Putamen (tissue), 1 donor: Measurements from ENCODE around the gene SUGCT.
A peak's percentile ranks its signal among the peaks of the same experiment; 100 is the strongest.
"Not testable (repeated sequence)": the region's sequence is repeated elsewhere in the genome, so short reads cannot be mapped to it uniquely, and the experiment has no call there.

Source experiments
- DNase-seq: peaks from one replicate; pipeline ENCODE4 v3.0.0-alpha.2; 2016; ENCODE audit warnings: low spot score

Gene SUGCT

DNA sequence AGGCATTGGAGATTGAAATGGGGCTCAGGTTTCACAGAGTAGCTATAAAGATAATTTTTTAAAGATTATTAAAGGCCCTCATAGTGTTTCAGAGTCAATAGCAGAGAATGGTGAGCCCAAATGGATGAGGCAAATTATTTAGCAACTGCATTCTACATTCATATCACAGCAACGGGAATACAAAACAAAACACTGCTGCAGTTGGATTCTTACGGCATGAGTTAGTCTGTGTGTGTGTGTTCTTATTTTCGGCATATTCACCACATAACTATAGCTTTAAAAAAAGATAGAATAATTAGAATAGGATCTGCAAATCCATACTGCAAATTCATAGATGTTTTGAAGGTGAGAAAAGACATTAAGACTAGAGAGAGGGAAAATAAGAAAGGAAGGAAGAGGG, 66.0 kb downstream of the SUGCT start:
- DNase-seq: no peak

GRCh38 chr7:40202851-40203250, 68.0 kb downstream of the SUGCT start:
- no peak for DNase-seq

- no peak for DNase-seq
Observed at GRCh38 chr7:40204581-40204980, 69.8 kb downstream of the SUGCT start.

GRCh38 chr7:40205992-40206391, 71.2 kb downstream of the SUGCT start:
- DNase-seq: no peak

DNA sequence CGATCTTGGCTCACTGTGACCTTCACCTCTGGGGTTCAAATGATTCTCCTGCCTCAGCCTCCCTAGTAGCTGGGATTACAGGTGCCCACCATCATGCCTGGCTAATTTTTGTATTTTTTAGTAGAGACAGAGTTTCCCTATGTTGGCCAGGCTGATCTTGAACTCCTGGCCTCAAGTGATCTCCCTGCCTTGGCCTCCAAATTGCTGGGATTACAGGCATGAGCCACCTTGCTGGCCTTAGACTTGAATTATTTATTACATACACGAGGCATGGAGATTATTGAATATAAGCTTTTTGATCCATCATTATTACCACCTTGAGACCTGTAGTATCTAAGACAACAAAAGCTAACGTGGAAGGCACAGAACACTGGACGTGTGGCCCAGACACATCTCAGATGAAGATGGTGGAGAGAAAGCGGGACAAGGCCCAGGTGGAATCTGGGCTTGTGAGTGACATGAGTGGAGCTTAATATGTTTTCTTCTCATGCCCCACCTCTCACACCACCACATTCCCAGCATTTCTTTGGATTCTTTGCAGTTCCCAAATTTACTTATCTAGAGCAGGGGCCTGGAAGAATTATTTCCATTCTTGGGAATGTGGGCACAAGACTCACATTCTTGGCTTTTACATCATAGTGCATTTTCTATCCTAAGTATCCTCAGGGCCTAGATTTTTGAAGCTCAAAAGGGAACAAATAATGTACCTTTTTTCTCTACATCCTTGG, 76.6 kb downstream of the SUGCT start:
- DNase-seq: no peak

- DNase-seq: no peak
Observed at GRCh38 chr7:40213291-40213690, 78.5 kb downstream of the SUGCT start.

- DNase-seq: no peak
Observed at GRCh38 chr7:40213856-40214255, 79.1 kb downstream of the SUGCT start.

- not testable (repeated sequence) for DNase-seq
Observed at GRCh38 chr7:40218612-40219011, 83.8 kb downstream of the SUGCT start.

DNA sequence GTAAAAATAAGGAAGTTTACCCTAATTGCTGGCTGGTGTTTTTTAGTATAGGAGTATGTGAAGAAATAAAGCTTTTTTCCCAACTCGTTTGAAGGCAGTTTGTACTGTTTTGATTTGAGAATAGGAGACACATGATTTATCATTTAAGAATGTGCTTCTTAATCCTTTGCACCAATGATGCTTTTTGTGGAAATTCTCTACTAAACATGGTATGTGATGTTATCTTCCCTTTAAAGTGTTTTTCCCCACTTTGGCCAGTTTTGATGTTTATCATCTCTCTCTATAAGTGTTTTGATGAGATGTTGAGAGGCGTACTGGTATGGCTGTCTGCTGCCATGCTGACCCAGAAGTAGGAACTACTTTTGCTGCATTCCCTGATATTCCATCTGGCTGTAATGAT, 85.1 kb downstream of the SUGCT start:
- no peak for DNase-seq

GRCh38 chr7:40220421-40220911, 85.7 kb downstream of the SUGCT start:
- no peak for DNase-seq

DNA sequence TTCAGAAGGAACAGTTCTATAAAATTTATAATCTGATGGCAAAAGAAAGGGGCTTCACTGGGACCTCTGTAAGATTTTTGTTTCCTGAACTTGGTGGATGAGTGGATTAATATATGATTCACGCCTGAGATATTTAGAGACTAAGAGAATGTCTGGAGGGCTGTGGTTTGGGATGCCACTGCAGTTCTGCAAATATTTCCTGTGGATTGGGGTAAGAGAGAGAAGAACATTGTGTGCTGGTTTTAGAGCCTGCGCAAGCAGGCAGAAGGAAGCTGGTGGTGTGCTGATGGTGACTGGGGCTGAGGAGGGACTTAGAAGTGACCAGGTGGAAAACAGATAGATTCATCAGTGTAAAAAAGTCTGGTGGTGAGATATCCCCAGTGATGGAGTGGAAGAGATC, 87.0 kb downstream of the SUGCT start:
- no peak for DNase-seq

- DNase-seq: no peak
Observed at GRCh38 chr7:40223451-40224127, 88.8 kb downstream of the SUGCT start.

GRCh38 chr7:40230101-40230500, 95.3 kb downstream of the SUGCT start:
- DNase-seq: no peak

GRCh38 chr7:40231796-40232195, 97.0 kb downstream of the SUGCT start:
- DNase-seq: no peak

DNA sequence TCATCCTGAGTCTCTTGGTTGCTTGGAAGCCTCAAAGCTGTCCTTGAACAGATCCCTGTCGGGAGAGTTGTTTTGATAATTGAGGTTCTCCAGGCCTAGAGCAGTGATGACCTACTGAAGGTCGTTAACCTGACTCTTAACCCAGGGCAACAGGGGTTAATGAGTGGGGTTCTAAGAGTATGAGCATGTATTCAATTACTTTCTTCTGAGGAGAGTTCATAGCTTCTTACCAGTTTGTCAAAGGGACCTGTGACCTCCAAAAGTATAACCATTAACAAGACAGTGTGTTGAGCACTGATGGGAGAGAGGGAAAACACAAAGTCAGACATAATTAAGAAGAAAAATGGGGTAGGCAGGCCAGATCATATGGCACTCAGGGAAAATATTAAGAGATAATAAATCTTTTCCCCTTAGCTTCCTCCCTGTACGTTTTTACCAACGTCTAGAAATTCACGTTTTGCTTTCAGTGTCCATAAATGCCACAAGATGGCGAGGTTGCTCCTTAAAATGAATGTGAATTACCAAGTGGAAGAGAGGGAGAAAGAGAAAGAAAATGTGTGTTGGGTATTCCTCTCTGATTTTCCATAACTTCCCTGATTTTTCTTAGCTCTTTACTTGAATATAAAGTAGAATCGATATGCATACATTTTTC, 97.6 kb downstream of the SUGCT start:
- DNase-seq: peak; percentile 33

DNA sequence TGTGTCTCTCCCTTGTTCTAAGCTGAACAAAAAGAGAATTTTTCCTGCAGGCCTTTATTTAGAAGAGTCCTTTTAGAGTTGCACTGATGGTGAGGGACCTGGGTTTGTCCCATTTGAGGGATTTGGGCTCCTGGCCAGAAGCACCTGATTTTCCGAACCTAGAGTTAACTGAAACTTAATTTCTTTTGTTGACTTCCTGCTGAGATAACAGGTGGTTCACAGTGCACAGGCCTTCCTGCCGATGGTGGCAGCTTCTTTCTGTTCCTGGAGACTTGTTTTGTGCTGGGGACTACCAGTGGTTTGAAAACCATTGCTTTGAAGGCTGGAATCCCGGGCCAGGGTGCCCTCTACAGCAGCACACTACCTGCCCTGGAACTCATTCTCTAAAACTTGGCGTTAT, 99.2 kb downstream of the SUGCT start:
- no peak for DNase-seq

DNA sequence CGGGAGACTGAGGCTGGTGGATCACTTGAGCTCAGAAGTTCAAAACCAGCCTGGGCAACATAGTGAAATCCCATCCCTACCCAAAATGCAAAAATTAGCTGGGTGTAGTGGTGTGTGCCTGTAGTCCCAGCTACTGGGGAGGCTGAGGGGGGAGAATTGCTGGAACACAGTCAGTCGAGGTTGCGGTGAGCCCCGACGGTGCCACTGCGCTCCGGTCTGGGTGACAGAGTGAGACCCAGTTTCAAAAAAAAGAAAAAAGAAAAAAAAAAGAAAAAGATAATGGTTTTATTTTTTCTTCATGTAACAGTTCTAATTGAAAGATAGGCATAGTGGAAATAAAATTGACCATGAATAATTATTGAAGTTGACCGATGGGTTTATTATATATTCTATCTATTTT, 99.9 kb downstream of the SUGCT start:
- no peak for DNase-seq

DNA sequence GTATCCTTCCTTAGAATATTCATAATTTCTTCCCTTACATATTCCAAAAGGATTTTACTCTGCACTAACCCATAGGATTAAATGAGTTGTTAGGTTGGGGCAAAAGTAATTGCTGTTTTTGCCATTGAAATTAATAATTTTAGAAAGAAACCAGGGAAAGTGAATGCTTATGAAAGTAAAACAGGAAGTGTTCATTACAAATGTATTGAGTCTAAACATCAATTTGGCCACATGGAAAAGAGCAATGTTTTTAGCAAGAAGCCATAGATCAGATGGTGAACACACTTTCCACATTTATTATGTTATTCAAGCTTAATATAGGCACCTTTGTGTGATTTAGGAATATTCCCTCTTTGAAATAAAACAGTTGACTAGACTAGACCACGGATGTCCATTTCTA, 102.9 kb downstream of the SUGCT start:
- no peak for DNase-seq

DNA sequence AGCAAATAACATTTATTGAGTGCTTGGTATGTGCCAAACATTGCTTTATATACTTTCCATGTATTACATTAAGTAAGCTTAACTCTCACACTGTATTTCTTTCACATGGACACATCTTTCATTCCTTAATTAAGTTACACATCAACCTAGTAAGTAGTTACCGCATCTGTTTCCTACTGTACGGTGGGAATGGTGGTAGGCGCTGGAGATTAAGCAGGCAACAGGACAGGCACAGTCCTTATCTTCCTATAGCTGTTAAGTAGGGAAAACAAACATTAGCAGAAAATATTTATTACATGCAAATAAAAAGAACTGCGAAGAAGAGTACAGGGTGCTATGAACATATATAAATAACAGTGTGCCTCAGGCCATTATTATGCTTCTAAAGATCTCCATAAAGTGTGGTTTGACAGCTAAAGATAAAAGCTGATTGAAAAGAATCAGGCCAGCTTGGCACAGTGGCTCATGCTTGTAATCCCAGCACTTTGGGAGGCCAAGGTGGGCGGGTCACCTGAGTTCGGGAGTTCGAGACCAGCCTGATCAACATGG, 105.0 kb downstream of the SUGCT start:
- no peak for DNase-seq

- no peak for DNase-seq
Observed at GRCh38 chr7:40243076-40243475, 108.3 kb downstream of the SUGCT start.

DNA sequence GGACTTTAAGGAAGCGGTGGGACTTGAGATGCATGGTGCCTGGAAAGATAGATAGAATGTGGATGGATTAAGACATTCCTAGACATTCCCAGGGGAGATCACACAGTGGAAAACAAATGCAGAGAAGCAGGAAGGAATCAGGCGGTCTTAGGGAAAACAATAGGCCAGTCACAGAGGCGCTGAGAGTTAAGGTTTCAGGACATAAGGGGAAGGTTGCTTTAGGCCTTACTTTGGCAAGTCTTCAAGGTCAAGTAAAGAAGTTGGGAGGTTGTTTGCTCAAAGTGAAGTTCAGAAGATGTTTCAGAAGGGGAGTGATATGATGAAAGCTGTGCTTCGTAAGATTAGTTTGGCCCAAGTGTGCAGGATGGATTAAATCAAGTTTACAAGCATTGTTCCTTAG, 109.4 kb downstream of the SUGCT start:
- no peak for DNase-seq

DNA sequence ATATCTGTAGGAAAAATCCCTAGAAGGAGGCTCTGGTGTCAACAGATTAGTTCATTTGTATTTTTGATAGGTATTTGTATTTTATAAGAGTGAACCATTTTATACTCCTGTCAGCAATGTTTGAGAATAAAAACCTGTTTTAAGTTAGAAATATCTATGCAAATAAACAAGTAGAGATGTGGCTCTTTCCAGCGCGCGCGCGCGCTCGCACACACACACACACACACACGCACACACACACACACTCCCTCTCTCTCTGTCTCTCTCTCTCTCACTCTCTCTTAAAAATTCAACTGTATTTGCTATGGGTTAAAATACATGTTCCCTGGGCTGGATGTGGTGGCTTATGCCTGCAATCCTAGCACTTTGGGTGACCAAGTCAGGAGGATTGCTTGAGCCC, 113.9 kb downstream of the SUGCT start:
- no peak for DNase-seq

DNA sequence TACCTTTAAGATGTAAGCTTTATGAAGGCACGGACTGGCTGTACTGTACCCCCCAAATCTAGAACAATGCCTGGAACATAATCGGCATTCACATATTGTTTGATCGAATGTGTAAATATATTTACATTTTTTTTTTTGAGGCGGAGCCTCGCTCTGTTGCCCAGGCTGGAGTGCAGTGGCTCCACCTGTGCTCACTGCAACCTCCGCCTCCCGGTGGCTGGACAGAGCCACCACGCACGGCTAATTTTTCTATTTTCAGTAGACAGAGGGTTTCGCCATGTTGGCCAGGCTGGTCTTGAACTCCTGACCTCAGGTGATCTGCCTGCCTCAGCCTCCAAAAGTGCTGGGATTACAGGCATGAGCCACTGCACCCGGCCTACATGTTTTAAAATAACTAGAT, 118.6 kb downstream of the SUGCT start:
- not testable (repeated sequence) for DNase-seq
